CD14-positive monocyte (primary cell): ENCODE results near the gene UNC5CL. TPM values are rescaled to one million over a fixed set of nuclear protein-coding genes. Genes with fewer than 3 reads are reported as not detected.

ENCODE experiments used
- DNase-seq, 3 donors: peaks; one replicate each; pipeline ENCODE4 v3.0.0-alpha.2; 2011 to 2022
- H2AFZ ChIP-seq: 2 replicates; pipeline ENCODE4 v1.6.0; 2012; ENCODE audit warnings: mild to moderate bottlenecking, low read depth, low read length, inconsistent platforms; ENCODE audit not compliant: insufficient read depth, poor library complexity, severe bottlenecking
- H3K27ac ChIP-seq, 2 donors: 1 replicate in 1 of 2; 2 replicates in 1 of 2; pipeline ENCODE4 v1.5.1; 2012 to 2013; ENCODE audit warnings: low read length in 2 of 2, control low read depth in 1 of 2, inconsistent platforms in 1 of 2, low read depth in 1 of 2, mild to moderate bottlenecking in 1 of 2
- H3K27me3 ChIP-seq, 2 donors: one replicate each; pipeline versions ENCODE4 v1.6.0 to v1.6.1; 2011 to 2013; ENCODE audit warnings: low read length in 2 of 2; ENCODE audit not compliant: control insufficient read depth in 2 of 2, insufficient read depth in 2 of 2
- H3K36me3 ChIP-seq, 2 donors: replicated peaks in 1 of 2; 1 replicate in 1 of 2; 2 replicates in 1 of 2; pipeline versions ENCODE4 v1.5.1 to v1.6.1; 2012 to 2013; ENCODE audit warnings: low read length in 2 of 2, control low read depth in 1 of 2, inconsistent platforms in 1 of 2, mild to moderate bottlenecking in 1 of 2; ENCODE audit not compliant: insufficient read depth in 2 of 2, control insufficient read depth in 1 of 2
- H3K4me1 ChIP-seq, 2 donors: 1 replicate in 1 of 2; 2 replicates in 1 of 2; pipeline versions ENCODE4 v1.5.1 to v1.6.1; 2012 to 2013; ENCODE audit warnings: low read length in 2 of 2, control low read depth in 1 of 2, inconsistent platforms in 1 of 2, mild to moderate bottlenecking in 1 of 2, moderate library complexity in 1 of 2; ENCODE audit not compliant: insufficient read depth in 2 of 2, control insufficient read depth in 1 of 2
- H3K4me2 ChIP-seq: replicated peaks from 2 replicates; pipeline ENCODE3; 2012; ENCODE audit warnings: low read length, moderate library complexity, mild to moderate bottlenecking; ENCODE audit not compliant: poor library complexity, severe bottlenecking; ENCODE audit errors: extremely low read depth
- H3K4me3 ChIP-seq, 3 experiments: fragments of 200-600 bp in 1 of 3; sonication (generic) in 1 of 3; replicated peaks in 1 of 3; 1 replicate in 2 of 3; 2 replicates in 1 of 3; pipeline ENCODE4 v1.5.1; 2011 to 2013; ENCODE audit warnings: low read length in 3 of 3, mild to moderate bottlenecking in 3 of 3, control low read depth in 2 of 3, low read depth in 2 of 3, inconsistent platforms in 1 of 3, moderate library complexity in 1 of 3
- H3K79me2 ChIP-seq: 2 replicates; pipeline ENCODE4 v1.6.0; 2012; ENCODE audit warnings: mild to moderate bottlenecking, control low read depth, inconsistent platforms, low read length, moderate library complexity; ENCODE audit not compliant: insufficient read depth
- H3K9ac ChIP-seq: 2 replicates; pipeline ENCODE4 v1.6.0; 2017; ENCODE audit warnings: low read length, mild to moderate bottlenecking; ENCODE audit not compliant: insufficient read depth, poor library complexity, severe bottlenecking
- H3K9me3 ChIP-seq, 2 donors: replicated peaks in 1 of 2; 1 replicate in 1 of 2; 2 replicates in 1 of 2; pipeline versions ENCODE4 v1.5.1 to v1.6.1; 2012 to 2013; ENCODE audit warnings: low read length in 2 of 2, control low read depth in 1 of 2; ENCODE audit not compliant: control insufficient read depth in 1 of 2, insufficient read depth in 1 of 2
- H4K20me1 ChIP-seq: 2 replicates; pipeline ENCODE4 v1.6.0; 2012; ENCODE audit warnings: mild to moderate bottlenecking, low read length, control low read depth, moderate library complexity; ENCODE audit not compliant: insufficient read depth
- H3K27ac Mint-ChIP-seq, 7 donors: one replicate each; pipeline ENCODE4 v1.8.0; 2020; ENCODE audit warnings: mild to moderate bottlenecking in 7 of 7, mixed read lengths in 7 of 7, moderate library complexity in 6 of 7, inconsistent platforms in 2 of 7
- H3K27me3 Mint-ChIP-seq, 3 donors: one replicate each; pipeline ENCODE4 v1.8.0; 2021 to 2022; ENCODE audit warnings: low read depth in 3 of 3, mild to moderate bottlenecking in 3 of 3, mixed read lengths in 3 of 3, moderate library complexity in 3 of 3, inconsistent platforms in 1 of 3
- H3K36me3 Mint-ChIP-seq, 2 donors: one replicate each; pipeline ENCODE4 v1.8.0; 2020; ENCODE audit warnings: mixed read lengths in 2 of 2, inconsistent platforms in 1 of 2, mild to moderate bottlenecking in 1 of 2
- H3K4me1 Mint-ChIP-seq: one replicate; pipeline ENCODE4 v1.8.0; 2020; ENCODE audit warnings: mild to moderate bottlenecking, mixed read lengths
- H3K4me3 Mint-ChIP-seq, 2 donors: one replicate each; pipeline ENCODE4 v1.8.0; 2020; ENCODE audit warnings: mild to moderate bottlenecking in 2 of 2, mixed read lengths in 2 of 2, moderate library complexity in 1 of 2
- H3K9me3 Mint-ChIP-seq, 7 donors: one replicate each; pipeline ENCODE4 v1.8.0; 2020 to 2022; ENCODE audit warnings: mixed read lengths in 7 of 7, mild to moderate bottlenecking in 6 of 7, moderate library complexity in 6 of 7, inconsistent platforms in 2 of 7
- CTCF ChIP-seq: fragments of 200-600 bp; IDR thresholded peaks from one replicate; pipeline ENCODE4 v1.8.0; 2022; ENCODE audit warnings: antibody characterized with exemption, mild to moderate bottlenecking
- whole genome bisulfite sequencing: methylation state at CpG from one replicate; pipeline ENCODE4 v1.1.5; 2013; ENCODE audit warnings: missing lambda C conversion rate; ENCODE audit not compliant: insufficient coverage; 5-methylcytosine and 5-hydroxymethylcytosine counted together
- intact Hi-C, 2 donors: fragments of 100-400 bp; cut with micrococcal nuclease; formaldehyde crosslinking; loops; one replicate each; pipeline versions ENCODE4 v1.15.0 to v1.15.1; 2023
- polyA plus RNA-seq, 3 donors: library from polyadenylated mRNA; depleted of rRNA in 1 of 3; unstranded in 2 of 3; stranded (reverse) in 1 of 3; fragments of 300-500 nt in 2 of 3; fragments of >200 nt in 1 of 3; fragmentation: Illumina TruSeq in 2 of 3; gene quantifications; 1 replicate in 2 of 3; 2 replicates in 1 of 3; pipeline ENCODE4 v1.2.3, GENCODE V29; 2012 to 2021

The UNC5CL gene
- polyA plus RNA-seq, 3 donors = 0.09 to 2.3 TPM; not detected in 1

GRCh38 chr6:40990301-40990700, 48.7 kb downstream of the UNC5CL start:
- 100% methylated on average over 1 of the region's 4 CpGs for WGBS
- no peaks in the 10 kb centered on the region for H3K79me2 ChIP-seq
- Mint-ChIP-seq H3K27me3 (peaks cover 15 to 17% (median 15%) of the 10 kb centered on the region in 3 donors), H3K9me3 (peaks cover 0 to 3% (median 0%) of the 10 kb centered on the region in 7 donors), H3K27ac (no peak overlapping the region), H3K36me3 (no peaks in the 10 kb centered on the region), H3K4me3 (no peak overlapping the region), H3K4me1 (no peaks in the 10 kb centered on the region)
- no peaks in the 10 kb centered on the region for H4K20me1 ChIP-seq
- no peak for DNase-seq
- H3K9ac ChIP-seq = no peak overlapping the region
- peaks cover 3 to 7% of the 10 kb centered on the region in 2 donors for H3K27me3 ChIP-seq
- no peak overlapping the region for H2AFZ ChIP-seq
- H3K27ac ChIP-seq = no peak overlapping the region
- intact Hi-C loops = no loop called here
- no peak overlapping the region for H3K4me3 ChIP-seq
- TF ChIP-seq CTCF = no peak
- no peaks in the 10 kb centered on the region for H3K36me3 ChIP-seq
- H3K4me1 ChIP-seq = no peaks in the 10 kb centered on the region
- no peak overlapping the region for H3K4me2 ChIP-seq
- H3K9me3 ChIP-seq = no peaks in the 10 kb centered on the region

- H3K27ac ChIP-seq = no peak overlapping the region
- intact Hi-C loops = no loop called here
- H3K4me1 Mint-ChIP-seq = no peaks in the 10 kb centered on the region
- no peak overlapping the region for H3K4me2 ChIP-seq
- peaks cover 3 to 7% of the 10 kb centered on the region in 2 donors for H3K27me3 ChIP-seq
- H3K4me3 Mint-ChIP-seq = no peak overlapping the region
- H2AFZ ChIP-seq = no peak overlapping the region
- H3K9ac ChIP-seq = no peak overlapping the region
- H4K20me1 ChIP-seq = no peaks in the 10 kb centered on the region
- H3K4me3 ChIP-seq = no peak overlapping the region
- no peak for TF ChIP-seq CTCF
- no peaks in the 10 kb centered on the region for H3K36me3 Mint-ChIP-seq
- H3K9me3 Mint-ChIP-seq = peaks cover 0 to 3% (median 0%) of the 10 kb centered on the region in 7 donors
- H3K36me3 ChIP-seq = no peaks in the 10 kb centered on the region
- no peak for DNase-seq
- WGBS = 65% methylated on average over 5 of the region's 15 CpGs
- H3K27ac Mint-ChIP-seq = no peak overlapping the region
- H3K9me3 ChIP-seq = no peaks in the 10 kb centered on the region
- H3K79me2 ChIP-seq = no peaks in the 10 kb centered on the region
- peaks cover 15 to 16% (median 15%) of the 10 kb centered on the region in 3 donors for H3K27me3 Mint-ChIP-seq
- H3K4me1 ChIP-seq = no peaks in the 10 kb centered on the region
These were observed 49.5 kb downstream of the UNC5CL start for GRCh38 chr6:40989204-40990169.
